SK-N-SH treated with all-trans-retinoic acid at 6 μM for 48 hours (cell line): ENCODE data around the gene SHC4.

Experiments
- CREB5 ChIP-seq: fragments of 250-450 bp; sonication (Bioruptor Pico); IDR thresholded peaks from 2 replicates; pipeline ENCODE4 v1.5.1; 2020; ENCODE audit warnings: low read depth, mild to moderate bottlenecking, moderate library complexity
- ISL1 ChIP-seq: fragments of 250-450 bp; sonication (Bioruptor Pico); IDR thresholded peaks from 2 replicates; pipeline ENCODE4 v2.1.2; 2022; ENCODE audit warnings: mild to moderate bottlenecking, moderate library complexity
- OSR1 ChIP-seq: fragments of 250-450 bp; sonication (Bioruptor Pico); IDR thresholded peaks from 2 replicates; pipeline ENCODE4 v1.8.0; 2022; ENCODE audit warnings: moderate library complexity, mild to moderate bottlenecking, inconsistent platforms
- SNAI2 ChIP-seq: fragments of 250-450 bp; sonication (Bioruptor Pico); IDR thresholded peaks from 2 replicates; pipeline ENCODE4 v1.5.0; 2020; ENCODE audit warnings: mild to moderate bottlenecking, moderate library complexity
- ZFP3 ChIP-seq: fragments of 250-450 bp; sonication (Bioruptor Pico); IDR thresholded peaks from 2 replicates; pipeline ENCODE4 v1.5.0; 2020; ENCODE audit warnings: mild to moderate bottlenecking, moderate library complexity
- ZNF8 ChIP-seq: fragments of 450-650 bp; formaldehyde crosslinking; IDR thresholded peaks from 2 replicates; pipeline ENCODE4 v1.5.0; 2020; ENCODE audit warnings: mild to moderate bottlenecking, moderate library complexity

GRCh38 chr15:48905847-48906246 lies 57.9 kb downstream of the SHC4 start:
- TF ChIP-seq ZNF8 (CRISPR knock-in tag) (no peak), OSR1 (CRISPR knock-in tag) (no peak), SNAI2 (CRISPR knock-in tag) (no peak), ZFP3 (no peak), ISL1 (CRISPR knock-in tag) (no peak), CREB5 (CRISPR knock-in tag) (no peak)
